ENCODE measurements around the gene KATNA1. TPM values are rescaled to one million over a fixed set of nuclear protein-coding genes. Genes with fewer than 3 reads are reported as not detected.

Gene KATNA1
- total RNA-seq, 4 donors from 2014 or later = 11.7 to 27.5 (median 15.6) TPM

DNA sequence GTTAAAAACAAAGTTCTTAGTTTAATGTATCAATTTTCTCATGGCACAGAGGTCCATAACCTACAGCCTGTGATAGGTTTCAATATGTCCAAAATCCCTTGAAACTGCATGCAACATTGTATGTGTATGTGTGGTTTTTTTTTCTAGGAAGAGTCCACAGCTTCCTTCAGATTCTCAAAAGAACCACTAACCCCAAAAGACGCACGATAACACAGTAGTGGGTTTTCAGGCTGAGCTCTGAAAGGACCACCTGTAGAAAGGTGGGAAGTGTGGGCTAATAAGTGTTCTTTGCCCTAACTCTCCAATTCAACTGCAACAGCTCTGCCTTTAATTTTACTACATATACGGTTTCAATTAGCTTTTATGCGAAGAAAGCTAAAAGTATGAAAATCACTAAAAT, 11.5 kb upstream of the KATNA1 start:
- H3K36me3 ChIP-seq = peaks cover 0 to 75% (median 0%) of the 10 kb centered on the region in 3 donors
- no peak for DNase-seq
- WGBS, 2 donors = 87 to 94% methylated on average over 4 of the region's 4 CpGs
- TF ChIP-seq, protein P1, sequence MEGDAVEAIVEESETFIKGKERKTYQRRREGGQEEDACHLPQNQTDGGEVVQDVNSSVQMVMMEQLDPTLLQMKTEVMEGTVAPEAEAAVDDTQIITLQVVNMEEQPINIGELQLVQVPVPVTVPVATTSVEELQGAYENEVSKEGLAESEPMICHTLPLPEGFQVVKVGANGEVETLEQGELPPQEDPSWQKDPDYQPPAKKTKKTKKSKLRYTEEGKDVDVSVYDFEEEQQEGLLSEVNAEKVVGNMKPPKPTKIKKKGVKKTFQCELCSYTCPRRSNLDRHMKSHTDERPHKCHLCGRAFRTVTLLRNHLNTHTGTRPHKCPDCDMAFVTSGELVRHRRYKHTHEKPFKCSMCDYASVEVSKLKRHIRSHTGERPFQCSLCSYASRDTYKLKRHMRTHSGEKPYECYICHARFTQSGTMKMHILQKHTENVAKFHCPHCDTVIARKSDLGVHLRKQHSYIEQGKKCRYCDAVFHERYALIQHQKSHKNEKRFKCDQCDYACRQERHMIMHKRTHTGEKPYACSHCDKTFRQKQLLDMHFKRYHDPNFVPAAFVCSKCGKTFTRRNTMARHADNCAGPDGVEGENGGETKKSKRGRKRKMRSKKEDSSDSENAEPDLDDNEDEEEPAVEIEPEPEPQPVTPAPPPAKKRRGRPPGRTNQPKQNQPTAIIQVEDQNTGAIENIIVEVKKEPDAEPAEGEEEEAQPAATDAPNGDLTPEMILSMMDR (IDR thresholded peaks at IDR 0.05) = no peak
- TF ChIP-seq POLR2A (IDR thresholded peaks at IDR 0.05) = no peak
- intact Hi-C loops (cut with DNase I) = no loop called here
- no peak overlapping the region for H3K4me3 ChIP-seq
- no peak overlapping the region for H3K27ac ChIP-seq
- H3K27me3 ChIP-seq = no peaks in the 10 kb centered on the region
- no peaks in the 10 kb centered on the region for H3K4me1 ChIP-seq
- no peaks in the 10 kb centered on the region for H3K9me3 ChIP-seq

DNA sequence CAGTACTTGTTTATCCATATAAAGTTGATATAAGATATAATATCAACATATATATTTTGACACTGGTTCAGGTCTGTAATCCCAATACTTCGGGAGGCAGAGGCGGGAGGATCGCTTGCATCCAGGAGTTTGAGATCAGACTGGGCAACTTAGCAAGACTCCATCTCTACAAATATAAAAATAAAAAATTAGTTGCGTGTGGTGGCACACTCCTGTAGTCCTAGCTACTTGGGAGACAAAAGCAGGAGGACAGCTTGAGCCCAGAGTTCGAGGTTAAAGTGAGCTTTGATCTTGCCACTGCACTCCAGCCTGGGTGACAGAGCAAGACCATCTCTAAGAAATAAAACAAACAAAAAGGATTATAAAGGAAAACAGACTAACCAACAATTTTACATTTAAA, 8.9 kb upstream of the KATNA1 start:
- H3K9me3 ChIP-seq = no peaks in the 10 kb centered on the region
- intact Hi-C loops (cut with DNase I) = no loop called here
- no peak overlapping the region for H3K27ac ChIP-seq
- H3K27me3 ChIP-seq = no peaks in the 10 kb centered on the region
- H3K36me3 ChIP-seq = peaks cover 0 to 49% (median 0%) of the 10 kb centered on the region in 3 donors
- DNase-seq = no peak
- TF ChIP-seq, protein P1 (IDR thresholded peaks at IDR 0.05) = no peak
- no peak for TF ChIP-seq POLR2A (IDR thresholded peaks at IDR 0.05)
- no peaks in the 10 kb centered on the region for H3K4me1 ChIP-seq
- 93 to 95% methylated on average over 5 of the region's 5 CpGs for WGBS, 2 donors
- no peak overlapping the region for H3K4me3 ChIP-seq

DNA sequence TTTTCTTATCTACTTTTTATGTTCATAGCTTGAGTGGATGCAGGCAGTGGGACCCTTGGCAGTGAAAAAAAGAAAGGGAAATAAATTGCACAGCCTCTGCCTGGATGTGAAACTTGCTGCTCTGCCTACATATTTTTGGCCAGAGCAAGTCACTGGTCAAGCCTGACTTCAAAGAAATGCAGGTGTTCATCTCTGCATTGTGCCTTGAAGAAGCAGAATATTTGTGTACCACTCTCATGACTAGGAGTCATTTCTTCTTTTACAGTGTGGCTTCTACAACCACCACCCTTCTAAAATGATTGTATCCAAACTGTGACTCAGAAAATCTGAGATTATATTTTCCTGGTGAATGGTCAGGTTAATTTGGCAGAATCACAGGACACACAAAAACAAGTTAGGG, 2.5 kb upstream of the KATNA1 start:
- H3K4me1 ChIP-seq = peaks cover 0 to 29% (median 10%) of the 10 kb centered on the region in 3 donors
- no peak overlapping the region for H3K27ac ChIP-seq
- intact Hi-C loops (cut with DNase I) = no loop called here
- TF ChIP-seq POLR2A (IDR thresholded peaks at IDR 0.05) = no peak
- TF ChIP-seq, protein P1 (IDR thresholded peaks at IDR 0.05) = no peak
- no peak for DNase-seq
- peaks cover 0 to 2% (median 0%) of the 10 kb centered on the region in 3 donors for H3K36me3 ChIP-seq
- no peaks in the 10 kb centered on the region for H3K27me3 ChIP-seq
- no peak overlapping the region for H3K4me3 ChIP-seq
- no peaks in the 10 kb centered on the region for H3K9me3 ChIP-seq

DNA sequence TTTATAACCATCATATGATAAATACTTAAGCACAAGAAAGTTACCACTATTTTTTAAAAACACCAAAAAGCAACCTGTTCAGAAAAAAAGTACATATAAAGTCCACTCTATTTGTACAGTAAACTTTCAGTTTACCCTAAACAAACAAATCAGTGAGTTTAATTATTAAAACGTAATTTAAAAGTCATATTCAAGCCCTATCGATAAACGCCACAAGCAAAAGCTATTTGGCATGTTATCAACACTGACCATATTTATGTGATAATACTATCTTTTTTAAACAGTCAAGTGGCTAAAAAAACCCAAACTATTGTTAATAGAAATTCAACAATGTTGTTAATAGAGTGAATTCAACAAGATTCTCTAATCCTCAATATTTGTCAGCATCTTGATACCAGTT, 1.9 kb downstream of the KATNA1 start:
- Histone ChIP-seq H3K36me3 (no peaks in the 10 kb centered on the region), H3K4me3 (peak overlapping the region in 3 of 4 donors; percentile 82 to 87 (median 86)), H3K27me3 (no peaks in the 10 kb centered on the region), H3K27ac (peak overlapping the region in 1 of 4 donors; percentile 93), H3K4me1 (peaks cover 0 to 29% (median 10%) of the 10 kb centered on the region in 3 donors), H3K9me3 (no peaks in the 10 kb centered on the region)
- WGBS, 2 donors = 66 to 73% methylated on average over 3 of the region's 3 CpGs
- no peak for DNase-seq
- TF ChIP-seq, protein P1 (IDR thresholded peaks at IDR 0.05) = no peak
- no peak for TF ChIP-seq POLR2A (IDR thresholded peaks at IDR 0.05)
- intact Hi-C loops (cut with DNase I) = no loop called here

DNA sequence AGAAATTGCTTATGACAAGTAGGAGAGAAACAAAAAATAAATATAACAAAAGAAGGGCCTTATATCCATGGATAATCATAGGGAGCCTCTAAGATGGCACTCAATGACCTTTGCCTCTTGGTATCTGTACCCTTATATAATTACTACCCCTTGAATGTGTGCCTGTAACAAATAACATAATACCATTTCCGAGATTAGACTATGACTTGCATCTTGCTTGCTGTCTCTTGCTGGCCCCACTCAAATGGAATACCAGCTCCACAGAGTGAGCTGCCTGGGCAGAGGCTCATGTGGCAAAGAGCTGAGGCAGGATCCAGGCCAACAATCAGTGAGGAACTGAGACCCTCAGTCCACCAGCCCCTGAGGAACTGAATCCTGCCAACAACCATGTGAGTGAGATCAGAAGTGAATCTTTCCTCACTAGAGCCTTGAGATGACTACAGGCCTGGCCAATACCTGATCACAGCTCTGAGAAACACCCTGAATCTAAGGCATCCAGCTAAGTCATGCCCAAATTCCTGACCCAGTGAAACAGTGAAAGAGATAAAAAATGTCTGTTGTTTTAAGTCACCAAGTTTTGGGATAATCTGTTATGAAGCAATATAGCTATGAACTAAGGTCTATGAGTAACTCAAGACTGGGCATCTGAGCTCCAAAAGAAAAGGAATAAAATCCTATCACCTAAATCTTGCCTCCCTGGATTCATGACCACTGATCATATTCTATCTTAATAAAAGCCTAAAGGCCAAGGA, 5.5 kb downstream of the KATNA1 start:
- DNase-seq = no peak
- Histone ChIP-seq H3K4me1 (peaks cover 0 to 20% (median 10%) of the 10 kb centered on the region in 3 donors), H3K27me3 (no peaks in the 10 kb centered on the region), H3K36me3 (peaks cover 0 to 4% (median 0%) of the 10 kb centered on the region in 3 donors), H3K9me3 (no peaks in the 10 kb centered on the region), H3K27ac (no peak overlapping the region), H3K4me3 (no peak overlapping the region)
- TF ChIP-seq, protein P1 (IDR thresholded peaks at IDR 0.05) = no peak
- TF ChIP-seq POLR2A (IDR thresholded peaks at IDR 0.05) = no peak
- intact Hi-C loops (cut with DNase I) = no loop called here
- 83 to 88% methylated on average over 1 of the region's 1 CpG for WGBS, 2 donors

All from esophagus squamous epithelium (tissue), 5 donors.